Measurements from ENCODE around the gene ITPKB. TPM values are rescaled to one million over a fixed set of nuclear protein-coding genes. Genes with fewer than 3 reads are reported as not detected.

The ITPKB gene
- polyA plus RNA-seq, 1 experiment = 2.8 TPM

DNA sequence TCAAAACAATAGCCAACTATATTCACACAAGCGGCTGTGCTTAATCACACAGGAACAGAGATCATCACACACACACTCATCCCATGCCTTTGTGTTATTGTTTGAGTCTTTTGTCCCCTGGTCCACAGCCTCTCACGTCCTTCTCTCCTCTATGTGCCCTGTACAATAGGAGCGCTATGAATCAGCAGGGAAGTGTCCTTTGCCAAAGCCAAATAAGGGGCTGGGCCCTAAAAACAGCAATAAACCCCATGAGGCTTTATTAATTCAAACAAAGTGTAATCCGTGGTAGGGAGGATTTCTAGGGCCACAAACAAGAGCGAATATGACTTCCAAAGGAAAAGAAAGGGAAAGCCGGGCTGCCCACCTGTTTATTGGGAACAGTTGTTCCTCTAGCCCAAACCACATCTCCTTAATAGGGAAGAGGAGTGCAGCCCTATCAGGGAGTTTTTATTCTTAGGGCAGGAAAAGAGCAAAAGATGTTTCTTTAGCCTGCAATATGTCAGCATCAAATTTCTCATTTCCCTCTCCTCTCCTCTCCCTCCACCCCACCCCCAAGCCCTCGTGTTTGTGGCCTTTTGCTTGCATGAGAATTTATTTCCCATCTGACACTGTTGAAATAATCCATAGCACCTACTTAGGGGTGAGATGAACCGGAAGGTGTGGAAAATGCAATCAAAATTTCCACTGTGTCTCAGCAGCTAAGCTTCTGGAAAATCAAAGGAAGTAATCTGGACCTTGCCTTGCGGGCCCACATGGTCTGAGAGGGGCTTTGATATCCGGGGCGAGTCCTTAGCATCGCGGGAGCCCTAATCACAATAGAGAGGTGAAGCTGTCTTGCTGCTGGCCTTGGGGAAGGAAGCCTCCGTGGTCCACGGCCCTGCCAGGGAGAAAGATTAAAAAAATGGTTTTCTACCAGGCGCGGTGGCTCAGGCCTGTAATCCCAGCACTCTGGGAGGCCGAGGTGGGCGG, 45.3 kb upstream of the ITPKB start:
- no peak overlapping the region for H3K27ac ChIP-seq (ENCODE audit: low read depth, low read length)
- no peak for DNase-seq (ENCODE audit: low read depth, low spot score)
- TF ChIP-seq, protein P1, sequence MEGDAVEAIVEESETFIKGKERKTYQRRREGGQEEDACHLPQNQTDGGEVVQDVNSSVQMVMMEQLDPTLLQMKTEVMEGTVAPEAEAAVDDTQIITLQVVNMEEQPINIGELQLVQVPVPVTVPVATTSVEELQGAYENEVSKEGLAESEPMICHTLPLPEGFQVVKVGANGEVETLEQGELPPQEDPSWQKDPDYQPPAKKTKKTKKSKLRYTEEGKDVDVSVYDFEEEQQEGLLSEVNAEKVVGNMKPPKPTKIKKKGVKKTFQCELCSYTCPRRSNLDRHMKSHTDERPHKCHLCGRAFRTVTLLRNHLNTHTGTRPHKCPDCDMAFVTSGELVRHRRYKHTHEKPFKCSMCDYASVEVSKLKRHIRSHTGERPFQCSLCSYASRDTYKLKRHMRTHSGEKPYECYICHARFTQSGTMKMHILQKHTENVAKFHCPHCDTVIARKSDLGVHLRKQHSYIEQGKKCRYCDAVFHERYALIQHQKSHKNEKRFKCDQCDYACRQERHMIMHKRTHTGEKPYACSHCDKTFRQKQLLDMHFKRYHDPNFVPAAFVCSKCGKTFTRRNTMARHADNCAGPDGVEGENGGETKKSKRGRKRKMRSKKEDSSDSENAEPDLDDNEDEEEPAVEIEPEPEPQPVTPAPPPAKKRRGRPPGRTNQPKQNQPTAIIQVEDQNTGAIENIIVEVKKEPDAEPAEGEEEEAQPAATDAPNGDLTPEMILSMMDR (IDR thresholded peaks at IDR 0.05; ENCODE audit: low read depth, low read length) = no peak
- POLR2A ChIA-PET = no interaction called here
- H3K27me3 ChIP-seq (ENCODE audit: control insufficient read depth, insufficient read depth, low read length) = peaks cover 21% of the 10 kb centered on the region
- CTCF ChIA-PET = no interaction called here
- no peak overlapping the region for H3K4me3 ChIP-seq (ENCODE audit: low read depth, low read length)
- no peaks in the 10 kb centered on the region for H3K9me3 ChIP-seq (ENCODE audit: control insufficient read depth, insufficient read depth, low read length)

DNA sequence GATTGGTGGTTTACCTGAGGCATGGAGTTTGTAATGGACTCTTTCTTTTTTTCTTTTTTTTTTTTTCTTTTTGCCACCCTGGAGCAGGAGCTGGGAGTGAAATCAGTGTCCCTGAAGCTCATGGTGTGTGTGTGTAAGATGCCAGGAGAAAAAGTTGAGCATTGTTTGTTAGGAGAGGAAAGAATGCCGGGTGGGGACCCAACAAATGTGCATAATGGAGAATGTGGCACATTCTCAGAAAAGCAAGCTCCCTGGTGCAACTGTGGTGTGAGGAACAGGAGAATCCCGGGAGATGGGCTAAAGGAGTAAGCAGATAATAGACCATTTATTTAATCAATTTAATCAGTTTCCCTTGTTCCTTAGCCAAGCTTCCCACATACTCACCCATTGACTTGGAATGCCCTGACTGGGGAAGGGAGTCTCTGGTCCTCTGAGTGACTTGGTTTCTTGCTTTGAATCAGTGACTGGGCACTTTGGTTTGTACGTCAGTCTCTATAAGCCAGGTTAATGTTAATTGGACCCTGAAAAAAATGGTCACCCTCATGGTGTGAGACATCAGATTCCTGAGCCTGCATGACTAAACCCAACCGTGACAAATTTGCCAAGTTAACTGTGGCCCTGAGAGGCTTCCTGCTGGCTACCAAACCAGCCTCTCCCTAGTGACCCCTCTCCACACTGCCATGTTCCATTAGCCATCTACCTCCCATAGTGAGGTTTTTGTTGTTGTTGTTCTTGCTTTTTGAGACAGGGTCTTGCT, 43.9 kb upstream of the ITPKB start:
- Histone ChIP-seq H3K9me3 (ENCODE audit: control insufficient read depth, insufficient read depth, low read length) (no peaks in the 10 kb centered on the region), H3K27ac (ENCODE audit: low read depth, low read length) (no peak overlapping the region), H3K4me3 (ENCODE audit: low read depth, low read length) (no peak overlapping the region), H3K27me3 (ENCODE audit: control insufficient read depth, insufficient read depth, low read length) (peaks cover 18% of the 10 kb centered on the region)
- CTCF ChIA-PET = no interaction called here
- TF ChIP-seq, protein P1 (IDR thresholded peaks at IDR 0.05; ENCODE audit: low read depth, low read length) = no peak
- DNase-seq (ENCODE audit: low read depth, low spot score) = no peak
- POLR2A ChIA-PET = no interaction called here

DNA sequence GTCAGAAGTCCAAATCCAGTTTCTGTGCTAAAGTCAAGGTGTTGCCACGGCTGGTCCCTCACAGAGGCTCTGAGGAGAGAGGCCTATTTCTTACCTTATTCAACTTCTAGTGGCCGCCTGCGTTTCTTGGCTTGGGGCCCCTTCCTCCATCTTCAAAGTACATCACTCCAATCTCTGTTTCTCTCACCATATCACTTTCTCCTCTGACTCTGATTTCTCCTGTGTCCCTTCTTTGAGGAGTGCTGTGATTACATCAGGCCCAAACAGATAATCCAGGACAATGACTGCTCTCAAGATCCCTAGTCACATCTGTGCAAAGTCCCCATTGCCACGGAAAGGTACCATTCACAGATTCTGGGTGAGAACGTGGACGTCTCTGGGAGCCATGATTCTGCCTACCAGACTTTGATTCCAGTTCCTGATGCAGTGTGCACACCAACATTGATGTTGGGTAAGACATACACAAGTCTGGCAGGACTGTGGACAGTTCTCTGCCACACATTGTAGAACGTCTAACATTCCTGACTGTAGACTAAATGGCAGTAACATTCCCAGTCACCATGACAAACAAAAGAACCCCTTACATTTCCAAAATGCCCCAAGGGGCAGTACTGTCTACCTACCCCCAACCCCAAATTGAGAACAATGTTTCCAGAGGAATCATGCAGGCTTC, 43.0 kb upstream of the ITPKB start:
- Histone ChIP-seq H3K27ac (ENCODE audit: low read depth, low read length) (no peak overlapping the region), H3K4me3 (ENCODE audit: low read depth, low read length) (no peak overlapping the region), H3K27me3 (ENCODE audit: control insufficient read depth, insufficient read depth, low read length) (peaks cover 14% of the 10 kb centered on the region), H3K9me3 (ENCODE audit: control insufficient read depth, insufficient read depth, low read length) (no peaks in the 10 kb centered on the region)
- ChIA-PET CTCF (no interaction called here), POLR2A (no interaction called here)
- TF ChIP-seq, protein P1 (IDR thresholded peaks at IDR 0.05; ENCODE audit: low read depth, low read length) = no peak
- no peak for DNase-seq (ENCODE audit: low read depth, low spot score)

DNA sequence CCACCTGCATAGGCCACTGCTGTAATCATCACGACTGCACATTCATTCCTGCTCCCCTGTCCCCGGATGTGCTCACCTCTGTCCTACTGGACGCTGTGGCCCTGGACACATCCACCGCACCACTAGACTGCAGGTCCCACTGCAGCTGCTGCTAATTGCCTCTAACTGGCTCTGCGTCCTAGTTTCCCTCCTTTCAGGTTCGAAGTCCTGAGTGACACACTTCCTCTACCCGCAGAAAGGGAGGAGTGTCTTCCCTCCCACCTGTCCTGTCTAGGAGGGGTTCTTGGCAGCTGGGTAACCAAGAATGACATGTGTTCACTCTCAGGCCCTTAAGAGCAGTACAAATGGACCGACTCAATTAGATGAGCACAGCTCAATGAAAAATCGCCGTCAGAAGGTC, 40.5 kb upstream of the ITPKB start:
- TF ChIP-seq, protein P1 (IDR thresholded peaks at IDR 0.05; ENCODE audit: low read depth, low read length) = no peak
- H3K4me3 ChIP-seq (ENCODE audit: low read depth, low read length) = no peak overlapping the region
- H3K27me3 ChIP-seq (ENCODE audit: control insufficient read depth, insufficient read depth, low read length) = peaks cover 9% of the 10 kb centered on the region
- POLR2A ChIA-PET = no interaction called here
- no peak overlapping the region for H3K27ac ChIP-seq (ENCODE audit: low read depth, low read length)
- no peak for DNase-seq (ENCODE audit: low read depth, low spot score)
- no peaks in the 10 kb centered on the region for H3K9me3 ChIP-seq (ENCODE audit: control insufficient read depth, insufficient read depth, low read length)
- CTCF ChIA-PET = no interaction called here
